Psoas muscle (tissue), 8 donors: Measurements from ENCODE around the gene FIGNL1. TPM values are rescaled to one million over a fixed set of nuclear protein-coding genes. Genes with fewer than 3 reads are reported as not detected.
"Not testable (repeated sequence)": the region's sequence is repeated elsewhere in the genome, so short reads cannot be mapped to it uniquely, and the experiment has no call there.

Experiments used
- ATAC-seq, 4 donors: fragments of 200-7000 bp; cut with Tn5 transposase; one replicate each; pipeline ENCODE4 v1.9.1; 2020; ENCODE audit warnings: moderate library complexity in 3 of 4, mild to moderate bottlenecking in 2 of 4
- DNase-seq, 2 donors: peaks; one replicate each; pipeline ENCODE4 v3.0.0-alpha.2; 2020
- H3K27ac ChIP-seq: fragments of 200-600 bp; one replicate; pipeline ENCODE4 v1.8.0; 2022
- H3K27me3 ChIP-seq, 3 donors: fragments of 200-600 bp in 1 of 3; one replicate each; pipeline versions ENCODE4 v1.6.1 to v1.8.0; 2013 to 2022; ENCODE audit warnings: low read length in 2 of 3, mild to moderate bottlenecking in 2 of 3, moderate library complexity in 1 of 3; ENCODE audit not compliant: insufficient read depth in 3 of 3
- H3K36me3 ChIP-seq, 2 donors: fragments of 200-600 bp in 1 of 2; one replicate each; pipeline versions ENCODE4 v1.6.1 to v1.8.0; 2013 to 2022; ENCODE audit warnings: low read depth in 1 of 2, mild to moderate bottlenecking in 1 of 2, moderate library complexity in 1 of 2; ENCODE audit not compliant: insufficient read depth in 1 of 2
- H3K4me1 ChIP-seq: fragments of 200-600 bp; one replicate; pipeline ENCODE4 v1.8.0; 2022
- H3K4me3 ChIP-seq: fragments of 200-600 bp; one replicate; pipeline ENCODE4 v1.8.0; 2022; ENCODE audit warnings: mild to moderate bottlenecking
- H3K9me3 ChIP-seq: fragments of 200-600 bp; one replicate; pipeline ENCODE4 v1.8.0; 2022
- CTCF ChIP-seq: fragments of 200-600 bp; IDR thresholded peaks from one replicate; pipeline ENCODE4 v1.8.0; 2022; ENCODE audit warnings: antibody characterized with exemption
- WGBS, 3 donors: extraction: QIAGEN DNeasy Blood & Tissue Kit; methylation state at CpG; one replicate each; pipeline versions ENCODE4 v1.1.6 to v1.1.7; 2013; 5-methylcytosine and 5-hydroxymethylcytosine counted together
- intact Hi-C, 2 donors: fragments of 100-400 bp; cut with DNase I; formaldehyde crosslinking; loops; one replicate each; pipeline versions ENCODE4 v1.11.0 to v1.14.2; 2022
- polyA plus RNA-seq, 3 donors: library from polyadenylated mRNA; stranded (reverse); fragments of 200-250 nt; gene quantifications; one replicate each; pipeline ENCODE4 v1.2.3, GENCODE V29; 2013
- total RNA-seq, 4 donors: library from RNA; stranded (reverse); fragmentation: NEBNext Ultra II Directional in 2 of 4; extraction: Animal tissue kit (Norgen Biotek cat#: 25700) in 2 of 4; gene quantifications; one replicate each; pipeline versions ENCODE4 v1.2.1 to v1.2.4, GENCODE V29; 2021 to 2023
- donor health status: healthy with polysubstance abuse.
- donor health status: DM: no; HTN: no; CAD: no; lungs with moderate emphysema.
- donor health status: Bipolar disorder and iron deficiency.
- donor health status: healthy.
- donor health status: DM: yes; HTN: yes; CAD: no.
- donor health status: DM: no; HTN: no; CAD: no.
- donor health status: DM: no; HTN: no; CAD: no.
- donor health status: DM: yes; HTN: yes; CAD: no.

Gene FIGNL1
- total and polyA plus RNA-seq, 7 donors = 2.7 to 13.4 (median 7.9) TPM

DNA sequence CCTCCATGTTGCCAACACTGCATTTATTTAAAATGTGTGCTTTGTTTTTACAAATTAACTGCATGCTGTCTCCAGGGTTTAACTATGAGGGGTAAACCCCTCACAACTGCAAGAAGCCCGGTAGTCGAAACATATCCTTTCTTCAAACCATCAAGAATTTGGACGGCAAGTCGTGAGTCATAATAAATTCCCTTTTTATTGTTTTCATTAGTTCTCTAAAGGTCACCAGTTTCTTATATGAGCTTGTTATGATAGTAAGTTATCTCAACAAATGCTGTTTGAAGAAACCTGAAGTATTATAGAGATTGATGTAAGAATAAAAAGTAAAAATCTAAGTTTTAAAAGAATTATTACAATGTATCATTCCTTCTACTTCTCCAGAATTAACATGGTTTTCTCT lies 12.2 kb upstream of the FIGNL1 start:
- H3K27ac ChIP-seq = no peak overlapping the region
- no peak for ATAC-seq
- no peaks in the 10 kb centered on the region for H3K9me3 ChIP-seq
- H3K4me3 ChIP-seq = no peak overlapping the region
- H3K4me1 ChIP-seq = peaks cover under 1% of the 10 kb centered on the region
- no peak for TF ChIP-seq CTCF
- DNase-seq = no peak
- 79 to 85% (median 85%) methylated on average over 4 of the region's 4 CpGs for WGBS, 3 donors
- H3K36me3 ChIP-seq = no peaks in the 10 kb centered on the region
- H3K27me3 ChIP-seq = no peaks in the 10 kb centered on the region
- intact Hi-C loops = no loop called here

- Histone ChIP-seq H3K9me3 (no peaks in the 10 kb centered on the region), H3K36me3 (no peaks in the 10 kb centered on the region), H3K27ac (no peak overlapping the region), H3K4me3 (no peak overlapping the region), H3K27me3 (no peaks in the 10 kb centered on the region), H3K4me1 (no peaks in the 10 kb centered on the region)
- intact Hi-C loops = no loop called here
- DNase-seq (no peak), ATAC-seq (no peak)
- WGBS, 3 donors = 98 to 100% (median 100%) methylated on average over 1 of the region's 1 CpG
- no peak for TF ChIP-seq CTCF
These were observed 11.5 kb upstream of the FIGNL1 start for GRCh38 chr7:50461695-50462094.

- H3K27me3 ChIP-seq, H3K27ac ChIP-seq, H3K9me3 ChIP-seq, DNase-seq, H3K4me3 ChIP-seq, H3K4me1 ChIP-seq, ATAC-seq, intact Hi-C loops, H3K36me3 ChIP-seq: not testable (repeated sequence)
- 96 to 99% (median 98%) methylated on average over 20 to 24 of the region's 27 CpGs for WGBS, 3 donors
These were observed 9.0 kb upstream of the FIGNL1 start for GRCh38 chr7:50459183-50459582.

GRCh38 chr7:50458651-50459050 lies 8.5 kb upstream of the FIGNL1 start:
- 86% methylated on average over 2 of the region's 4 CpGs; no CpG with 5 or more reads in 2 of the 3 donors for WGBS, 3 donors
- intact Hi-C loops, H3K27ac ChIP-seq, H3K4me1 ChIP-seq, H3K36me3 ChIP-seq, DNase-seq, H3K4me3 ChIP-seq, H3K27me3 ChIP-seq, ATAC-seq, H3K9me3 ChIP-seq: not testable (repeated sequence)

GRCh38 chr7:50456371-50457123 lies 6.4 kb upstream of the FIGNL1 start:
- DNase-seq (no peak), ATAC-seq (no peak)
- no peak for TF ChIP-seq CTCF
- H3K36me3 ChIP-seq = no peaks in the 10 kb centered on the region
- H3K4me3 ChIP-seq = no peak overlapping the region
- intact Hi-C loops = no loop called here
- no peaks in the 10 kb centered on the region for H3K4me1 ChIP-seq
- no peaks in the 10 kb centered on the region for H3K9me3 ChIP-seq
- H3K27me3 ChIP-seq = no peaks in the 10 kb centered on the region
- no peak overlapping the region for H3K27ac ChIP-seq
- WGBS, 3 donors = 59 to 72% (median 66%) methylated on average over 3 of the region's 3 CpGs

GRCh38 chr7:50455658-50456057 lies 5.5 kb upstream of the FIGNL1 start:
- intact Hi-C loops = no loop called here
- Histone ChIP-seq H3K9me3 (no peaks in the 10 kb centered on the region), H3K36me3 (no peaks in the 10 kb centered on the region), H3K27ac (no peak overlapping the region), H3K4me3 (no peak overlapping the region), H3K4me1 (no peaks in the 10 kb centered on the region), H3K27me3 (no peaks in the 10 kb centered on the region)
- DNase-seq = no peak
- no peak for ATAC-seq
- no peak for TF ChIP-seq CTCF
